HCT116 (cell line): ENCODE results near the gene PLCD3. TPM values are rescaled to one million over a fixed set of nuclear protein-coding genes. Genes with fewer than 3 reads are reported as not detected.

Experiments
- ATAC-seq: fragments of 200-7000 bp; cut with Tn5 transposase; 2 replicates; pipeline ENCODE4 v1.9.1; 2020; ENCODE audit warnings: mild to moderate bottlenecking, moderate library complexity
- BruUV-seq: library from RNA; stranded (reverse); fragments of 400-500 nt; replicated peaks from 2 replicates; lab custom pipeline; 2021; lab: Mats Ljungman, UMichigan
- CTCF ChIA-PET: fragments of 300-600 bp; sonication (Branson Sonifier 250); formaldehyde crosslinking; loops from one replicate; lab custom pipeline; 2021; ENCODE audit warnings: antibody characterized with exemption; lab: Charles Lee
- POLR2A ChIA-PET: fragments of 300-600, 350-600 bp; sonication (Branson Sonifier 250); formaldehyde crosslinking; loops from one replicate; lab custom pipeline; 2021; ENCODE audit warnings: antibody characterized with exemption; lab: Charles Lee
- RAD21 ChIA-PET, 2 experiments: fragments of 300-600 bp; sonication (Branson Sonifier 250); formaldehyde crosslinking; loops; one replicate each; lab custom pipeline; 2023; ENCODE audit warnings: low total read pairs in 2 of 2; ENCODE audit not compliant: uncharacterized antibody in 2 of 2, unreplicated experiment in 2 of 2, low non-redundant PET in 1 of 2; lab: Charles Lee
- DNase-seq: peaks from one replicate; pipeline ENCODE4 v3.0.0-alpha.2; 2010; ENCODE audit warnings: low read depth, low spot score
- H2AFZ ChIP-seq: fragments of 200-600 bp; shearing (Covaris generic), sonication (generic); 2 replicates; pipeline ENCODE4 v1.6.1; 2017; ENCODE audit warnings: low read depth, mixed run types, mixed read lengths, antibody characterized with exemption, low read length; ENCODE audit not compliant: poor library complexity, severe bottlenecking
- H3K27ac ChIP-seq: 2 replicates; pipeline ENCODE4 v1.5.1; 2012; ENCODE audit warnings: low read depth, low read length
- H3K27me3 ChIP-seq: fragments of 200-600 bp; sonication (generic); 2 replicates; pipeline ENCODE4 v1.6.1; 2016; ENCODE audit warnings: mixed run types, low read length, mixed read lengths; ENCODE audit not compliant: insufficient read depth
- H3K36me3 ChIP-seq, 2 experiments: fragments of 200-500 bp in 1 of 2; fragments of 200-600 bp in 1 of 2; sonication (Bioruptor generic) in 1 of 2; sonication (generic) in 1 of 2; 2 replicates each; pipeline versions ENCODE4 v1.5.1 to v1.6.1; 2014 to 2016; ENCODE audit warnings: low read length in 2 of 2, inconsistent platforms in 1 of 2, mixed read lengths in 1 of 2, mixed run types in 1 of 2; ENCODE audit not compliant: insufficient read depth in 2 of 2, control insufficient read depth in 1 of 2
- H3K4me1 ChIP-seq, 2 experiments: fragments of 200-600 bp in 1 of 2; sonication (generic) in 1 of 2; 2 replicates each; pipeline versions ENCODE4 v1.5.1 to v1.6.1; 2012 to 2017; ENCODE audit warnings: low read length in 2 of 2, inconsistent platforms in 1 of 2, mild to moderate bottlenecking in 1 of 2, mixed read lengths in 1 of 2, mixed run types in 1 of 2, moderate library complexity in 1 of 2; ENCODE audit not compliant: insufficient read depth in 2 of 2, control insufficient read depth in 1 of 2
- H3K4me2 ChIP-seq: fragments of 200-600 bp; sonication (generic); 2 replicates; pipeline ENCODE4 v1.6.1; 2017; ENCODE audit warnings: mixed run types, low read length, mixed read lengths
- H3K4me3 ChIP-seq, 2 experiments: fragments of 200-600 bp in 1 of 2; sonication (generic) in 1 of 2; replicated peaks in 1 of 2; 2 replicates each; pipeline ENCODE4 v1.5.1; 2011 to 2016; ENCODE audit warnings: low read length in 2 of 2, control low read depth in 1 of 2, low read depth in 1 of 2, mild to moderate bottlenecking in 1 of 2, mixed read lengths in 1 of 2, mixed run types in 1 of 2
- H3K79me2 ChIP-seq: fragments of 200-600 bp; sonication (generic); 2 replicates; pipeline ENCODE4 v1.6.1; 2017; ENCODE audit warnings: mild to moderate bottlenecking, mixed run types, low read length, moderate library complexity, mixed read lengths; ENCODE audit not compliant: insufficient read depth
- H3K9ac ChIP-seq: fragments of 200-600 bp; sonication (generic); 2 replicates; pipeline ENCODE4 v1.6.1; 2016; ENCODE audit warnings: low read length, mixed read lengths
- H3K9me2 ChIP-seq: fragments of 200-600 bp; sonication (generic), shearing (Covaris generic); 2 replicates; pipeline ENCODE4 v1.6.1; 2017; ENCODE audit warnings: mixed run types, mild to moderate bottlenecking, moderate library complexity; ENCODE audit not compliant: insufficient read depth
- H3K9me3 ChIP-seq, 2 experiments: fragments of 200-500 bp in 1 of 2; fragments of 200-600 bp in 1 of 2; sonication (Bioruptor generic) in 1 of 2; sonication (generic) in 1 of 2; 2 replicates each; pipeline ENCODE4 v1.6.1; 2014 to 2017; ENCODE audit warnings: low read length in 2 of 2, mixed read lengths in 2 of 2, inconsistent platforms in 1 of 2, low read depth in 1 of 2, mild to moderate bottlenecking in 1 of 2, mixed run types in 1 of 2, moderate library complexity in 1 of 2; ENCODE audit not compliant: control insufficient read depth in 1 of 2, insufficient read depth in 1 of 2
- H4K20me1 ChIP-seq: fragments of 200-600 bp; sonication (generic), shearing (Covaris generic); 2 replicates; pipeline ENCODE4 v1.6.1; 2017; ENCODE audit warnings: mixed run types, mild to moderate bottlenecking, moderate library complexity; ENCODE audit not compliant: insufficient read depth
- EZH2phosphoT487 ChIP-seq: fragments of 200-600 bp; IDR thresholded peaks from 2 replicates; pipeline ENCODE4 v1.6.1; 2018; ENCODE audit warnings: antibody characterized with exemption, borderline replicate concordance
- POLR2A ChIP-seq: IDR thresholded peaks from 2 replicates; pipeline ENCODE4 v1.7.0; 2011; ENCODE audit warnings: borderline replicate concordance; ENCODE audit not compliant: insufficient read depth, insufficient read length; ENCODE audit errors: extremely low read depth
- SP1 ChIP-seq: IDR thresholded peaks from 2 replicates; pipeline ENCODE4 v1.6.1; 2012; ENCODE audit warnings: low read depth
- SRF ChIP-seq: IDR thresholded peaks from 2 replicates; pipeline ENCODE4 v1.6.1; 2012; ENCODE audit warnings: low read depth
- TCF7L2 ChIP-seq: IDR thresholded peaks from 2 replicates; pipeline ENCODE4 v1.7.0; 2011; ENCODE audit warnings: borderline replicate concordance, inconsistent platforms; ENCODE audit not compliant: insufficient read depth, insufficient read length; ENCODE audit errors: extremely low read depth
- YY1 ChIP-seq: IDR thresholded peaks from 2 replicates; pipeline ENCODE4 v1.6.1; 2011; ENCODE audit warnings: low read length, low read depth, moderate library complexity, mild to moderate bottlenecking; ENCODE audit not compliant: insufficient replicate concordance; ENCODE audit errors: extremely low read depth
- ZFX ChIP-seq: fragments of 450-650 bp; IDR thresholded peaks from 2 replicates; pipeline ENCODE4 v1.6.1; 2017
- intact Hi-C: fragments of 100-400 bp; cut with micrococcal nuclease; formaldehyde crosslinking; loops from 2 replicates; pipeline ENCODE4 v1.10.0; 2022
- total RNA-seq: library from RNA; stranded (reverse); gene quantifications from one replicate; pipeline ENCODE4 v1.2.1, GENCODE V29; 2021; ENCODE audit not compliant: unreplicated experiment

The PLCD3 gene
- total RNA-seq, 1 experiment from 2014 or later, result 197 TPM

DNA sequence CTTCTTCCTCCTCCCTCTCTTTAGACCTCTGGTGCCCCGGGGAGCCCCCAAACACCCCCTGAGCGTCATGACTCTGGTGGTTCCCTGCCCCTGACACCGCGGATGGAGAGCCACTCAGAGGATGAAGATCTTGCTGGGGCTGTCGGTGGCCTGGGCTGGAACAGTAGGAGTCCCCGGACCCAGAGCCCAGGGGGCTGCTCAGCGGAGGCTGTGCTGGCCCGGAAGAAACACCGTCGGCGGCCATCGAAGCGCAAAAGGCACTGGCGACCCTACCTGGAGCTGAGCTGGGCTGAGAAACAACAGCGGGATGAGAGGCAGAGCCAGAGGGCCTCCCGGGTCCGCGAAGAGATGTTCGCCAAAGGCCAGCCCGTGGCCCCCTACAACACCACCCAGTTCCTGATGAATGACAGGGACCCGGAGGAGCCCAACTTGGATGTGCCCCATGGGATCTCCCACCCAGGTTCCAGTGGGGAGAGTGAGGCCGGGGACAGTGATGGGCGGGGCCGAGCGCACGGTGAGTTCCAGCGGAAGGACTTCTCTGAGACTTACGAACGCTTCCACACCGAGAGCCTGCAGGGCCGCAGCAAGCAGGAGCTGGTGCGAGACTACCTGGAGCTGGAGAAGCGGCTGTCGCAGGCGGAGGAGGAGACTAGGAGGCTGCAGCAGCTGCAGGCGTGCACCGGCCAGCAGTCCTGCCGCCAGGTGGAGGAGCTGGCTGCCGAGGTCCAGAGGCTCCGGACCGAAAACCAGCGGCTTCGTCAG is 36.9 kb upstream of the PLCD3 start (continued):
- TF ChIP-seq SRF, result no peak
- TF ChIP-seq, all 23 proteins: peak for 0

DNA sequence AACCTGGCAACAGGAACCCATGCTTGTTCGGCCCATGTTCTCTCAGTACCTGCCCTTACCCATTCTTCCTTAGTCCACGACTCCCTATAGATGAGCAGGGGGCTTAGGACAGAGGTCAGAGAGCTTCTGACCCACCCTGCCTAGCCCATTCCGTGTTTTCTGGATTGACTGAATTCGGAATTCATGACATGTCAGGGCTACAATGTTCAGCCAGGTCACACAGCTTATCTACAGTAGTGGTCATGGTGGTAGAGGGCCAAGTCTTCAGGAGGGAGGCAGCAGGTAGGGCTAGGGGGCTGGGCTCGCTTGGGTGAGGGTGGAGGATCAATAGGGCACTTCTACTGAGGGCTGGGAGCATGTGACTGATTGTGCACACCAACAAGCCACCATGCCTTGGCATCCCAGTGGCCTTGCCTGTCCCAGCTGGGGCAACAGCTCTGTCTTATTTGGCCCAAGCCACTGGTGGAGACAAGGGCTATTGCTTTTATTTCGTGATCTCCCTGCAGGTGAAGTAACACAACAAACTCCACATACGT is 32.5 kb upstream of the PLCD3 start:
- POLR2A ChIA-PET, result interaction anchor here (7.0 kb wide), 1 partner anchor 14 kb away, joined by 258 read pairs; the partner anchor contains the start of gene HEXIM1
- CTCF ChIA-PET, result no interaction called here

More for the DNA sequence above, 32.5 kb upstream of the PLCD3 start:
- ATAC-seq, result no peak
- H3K27me3 ChIP-seq, result no peaks in the 10 kb centered on the region
- RAD21 ChIA-PET, result no interaction called here
- TF ChIP-seq YY1 (no peak), EZH2phosphoT487 (no peak), TCF7L2 (no peak), SP1 (no peak), ZFX (no peak), POLR2A (no peak)
- H3K79me2 ChIP-seq, result peaks cover 15% of the 10 kb centered on the region
- no peak for DNase-seq
- BruUV-seq, result no TSS peak
- no peaks in the 10 kb centered on the region for H3K9me2 ChIP-seq
- H3K4me1 ChIP-seq, result peaks cover 8 to 19% of the 10 kb centered on the region in 2 experiments; a peak in 3 of 4 replicates
- no peaks in the 10 kb centered on the region for H4K20me1 ChIP-seq
- H3K9me3 ChIP-seq, result no peaks in the 10 kb centered on the region
- no peaks in the 10 kb centered on the region for H3K36me3 ChIP-seq
- no peak overlapping the region for H2AFZ ChIP-seq
- H3K9ac ChIP-seq, result no peak overlapping the region
- no peak overlapping the region for H3K4me2 ChIP-seq
- no peak overlapping the region for H3K4me3 ChIP-seq
- no peak overlapping the region for H3K27ac ChIP-seq
- intact Hi-C loops, result no loop called here
